ENCODE data around the gene BCAR1.

BCAR1 gene

DNA sequence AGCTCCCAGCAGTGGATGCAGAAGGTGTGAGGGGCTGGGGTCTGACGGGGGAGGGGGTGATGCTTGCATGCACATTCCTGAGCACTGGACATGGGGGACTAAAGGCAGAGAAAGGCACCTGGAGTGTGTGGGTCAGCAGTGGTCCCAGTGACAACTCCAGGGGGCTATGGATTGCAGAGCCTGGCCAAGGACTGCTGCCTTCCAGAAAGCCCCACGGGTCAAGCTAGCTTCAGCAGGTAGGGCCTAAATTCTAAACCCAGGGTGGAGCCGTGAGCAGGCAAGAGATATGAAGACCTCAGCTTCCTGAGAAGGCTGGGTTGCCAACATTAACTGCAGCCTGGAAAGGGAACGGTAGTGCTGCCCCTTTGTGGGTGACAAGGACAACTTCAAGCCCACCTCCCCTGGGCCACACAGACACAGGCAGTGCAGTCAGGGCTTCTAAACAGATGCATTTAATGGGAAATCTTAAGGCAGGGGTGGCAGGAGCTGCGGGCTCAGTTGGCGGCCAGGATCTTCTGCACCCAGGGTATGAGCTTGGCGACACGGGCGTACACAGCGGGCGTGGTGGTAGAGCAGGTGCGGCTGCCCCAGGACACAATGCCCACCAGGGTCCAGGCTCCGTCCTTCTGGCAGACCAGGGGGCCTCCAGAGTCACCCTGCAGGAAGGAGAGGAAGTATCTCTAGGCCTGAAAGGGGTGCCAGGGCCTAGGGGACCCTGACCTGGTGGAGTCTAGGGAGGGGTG, 47.6 kb downstream of the BCAR1 start:
- no peak for DNase-seq (ENCODE audit: low spot score)

DNA sequence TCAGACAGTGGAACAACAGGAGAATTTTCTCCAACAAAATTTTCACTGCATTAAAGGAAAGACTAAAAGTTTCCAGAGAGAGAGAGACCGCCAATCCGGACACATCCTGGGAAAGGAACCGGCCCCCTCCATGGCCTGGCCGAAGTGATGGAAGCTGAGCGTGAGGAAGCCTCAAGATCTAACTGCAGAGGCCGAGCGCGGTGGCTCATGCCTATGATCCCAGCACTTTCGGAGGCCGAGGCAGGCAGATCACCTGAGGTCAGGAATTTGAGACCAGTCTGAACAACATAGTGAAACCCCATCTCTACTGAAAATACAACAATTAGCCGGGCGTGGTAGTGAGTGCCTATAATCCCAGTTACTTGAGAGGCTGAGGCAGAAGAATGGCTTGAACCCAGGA, 48.3 kb downstream of the BCAR1 start:
- no peak for DNase-seq (ENCODE audit: low spot score)

DNA sequence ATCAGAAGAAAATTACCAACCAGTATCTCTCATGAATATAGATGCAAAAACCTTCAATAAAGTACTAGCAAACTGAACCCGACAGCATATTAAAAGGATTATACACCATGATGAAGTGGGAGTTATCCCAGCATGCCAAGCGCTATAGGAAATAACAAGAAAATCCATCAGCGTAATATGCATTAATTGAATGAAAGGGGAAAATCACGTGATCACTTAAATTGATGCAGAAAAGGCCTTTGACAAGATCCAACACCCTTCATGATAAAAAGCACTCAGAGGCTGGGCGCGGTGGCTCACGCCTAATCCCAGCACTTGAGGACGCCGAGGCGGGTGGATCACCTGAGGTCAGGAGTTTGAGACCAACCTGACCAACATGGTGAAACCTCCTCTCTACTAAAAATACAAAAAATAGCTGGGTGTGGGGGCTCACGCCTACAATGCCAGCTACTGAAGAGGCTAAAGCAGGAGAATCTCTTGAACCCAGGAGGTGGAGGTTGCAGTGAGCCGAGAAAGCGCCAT, 49.3 kb downstream of the BCAR1 start:
- DNase-seq (ENCODE audit: low spot score), result no peak

DNA sequence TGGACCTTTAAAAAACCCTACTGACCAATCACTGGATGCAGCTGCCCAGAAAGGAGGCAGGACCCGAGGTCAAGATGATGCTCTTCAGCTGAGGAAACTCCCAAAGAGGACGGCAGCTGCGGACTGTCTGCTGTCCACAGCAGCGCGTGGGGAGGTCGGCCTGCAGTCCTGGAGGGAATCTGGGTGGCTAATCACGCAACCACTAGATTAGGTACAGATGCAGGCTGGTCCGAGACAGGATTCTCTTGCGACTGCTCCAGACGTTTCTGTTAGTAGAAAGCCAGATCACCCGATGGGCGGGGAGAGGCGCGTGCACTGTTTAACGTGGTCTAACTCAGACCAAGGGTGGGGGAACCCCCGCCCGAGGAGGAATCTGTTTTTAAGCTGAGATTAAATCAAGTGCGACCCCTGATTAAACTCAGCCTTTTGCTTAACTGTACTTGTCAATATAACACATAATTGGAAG, 53.3 kb downstream of the BCAR1 start:
- no peak for DNase-seq (ENCODE audit: low spot score)

DNA sequence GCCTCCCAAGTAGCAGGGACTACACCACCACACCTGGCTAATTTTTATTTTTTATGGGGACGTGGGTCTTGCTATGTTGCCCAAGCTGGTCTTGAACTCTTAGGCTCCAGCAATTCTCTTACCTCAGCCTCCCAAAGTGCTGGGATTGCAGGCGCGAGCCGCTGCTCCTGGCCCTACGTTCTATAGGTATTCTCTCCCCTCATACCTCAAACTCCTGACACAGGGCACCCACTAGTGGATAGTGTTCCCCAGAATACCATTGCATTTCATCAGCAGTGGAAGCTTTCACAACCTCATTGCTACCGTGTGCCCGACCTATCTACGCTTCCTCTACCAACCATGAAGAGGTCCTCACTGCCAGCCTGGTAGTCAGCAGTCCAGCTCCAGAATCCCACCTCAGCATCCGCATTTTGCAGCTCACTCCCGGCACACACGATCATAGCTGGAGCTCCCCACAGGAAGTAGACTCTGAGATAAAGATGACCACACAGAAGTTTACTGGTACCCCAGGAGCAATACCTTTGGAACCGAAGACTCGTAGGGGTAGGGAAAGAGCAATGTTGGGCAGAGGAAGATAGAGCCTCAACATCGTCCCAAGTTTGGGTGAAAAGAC, 53.8 kb downstream of the BCAR1 start:
- DNase-seq (ENCODE audit: low spot score), result no peak

DNA sequence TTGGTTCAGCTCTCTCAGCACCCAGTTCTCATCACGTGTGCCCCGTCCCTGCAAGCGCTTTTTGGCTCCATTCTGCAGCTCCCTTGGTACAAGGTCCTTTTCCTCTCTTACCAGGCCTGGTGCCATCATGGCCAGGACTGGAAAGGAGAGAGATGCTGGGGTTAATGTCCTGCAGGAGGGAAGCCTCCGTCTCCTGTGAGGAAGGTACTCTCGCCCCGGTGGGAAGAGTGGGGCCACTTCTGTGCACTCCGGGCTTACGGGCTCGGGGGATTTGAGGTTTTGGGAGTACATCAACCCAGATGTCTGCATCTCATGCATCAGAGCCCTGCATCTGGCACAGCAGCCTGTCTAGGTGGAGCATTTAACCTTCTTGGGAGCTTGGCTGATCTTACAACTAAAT, 54.6 kb downstream of the BCAR1 start:
- no peak for DNase-seq (ENCODE audit: low spot score)

DNA sequence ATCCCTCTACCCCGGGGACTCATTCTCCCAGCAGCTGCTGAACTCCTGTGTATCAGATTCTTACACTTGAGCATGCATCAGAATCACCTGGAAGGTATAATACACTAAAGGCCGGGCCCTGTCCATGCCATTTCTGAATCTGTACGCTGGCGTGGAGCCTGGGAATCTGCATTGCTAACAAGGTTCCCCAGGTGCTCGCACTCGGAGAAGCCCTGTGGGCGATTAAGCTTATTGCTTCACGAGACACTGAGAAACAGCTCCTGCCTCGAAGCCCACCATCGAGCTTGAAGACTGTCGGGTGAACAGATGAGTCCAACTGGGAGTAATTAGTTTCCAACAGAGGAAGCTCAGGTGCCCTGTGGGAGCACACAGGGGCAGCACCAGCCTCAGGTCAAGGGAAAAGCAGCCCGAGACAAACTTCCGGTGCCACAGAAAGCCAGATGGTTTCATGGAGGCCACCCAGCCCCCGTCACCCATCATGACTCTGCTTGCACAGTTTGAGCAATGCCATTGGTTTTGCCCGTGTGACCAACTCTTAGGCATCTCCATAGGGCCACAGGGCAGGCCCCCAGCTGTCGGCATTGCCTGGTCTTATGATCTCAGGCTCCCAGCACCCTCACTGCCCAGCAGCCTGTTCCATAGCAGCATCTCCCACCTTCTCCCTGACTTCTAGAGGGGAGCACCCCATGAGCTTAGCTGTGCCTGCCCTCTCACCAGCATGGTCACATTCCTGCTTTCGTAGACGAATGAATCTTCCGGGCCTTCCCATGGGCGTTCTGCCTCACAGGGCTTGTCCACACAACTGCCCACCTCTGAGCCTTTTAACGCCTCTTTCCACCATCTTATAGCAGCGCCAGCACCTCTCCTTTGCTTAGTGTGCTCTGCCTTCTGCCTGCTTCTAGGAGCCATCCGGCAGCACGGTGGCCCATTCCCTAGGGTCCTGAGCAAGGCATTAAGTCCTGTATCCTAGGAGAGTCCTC, 55.3 kb downstream of the BCAR1 start:
- DNase-seq (ENCODE audit: low spot score), result no peak

DNA sequence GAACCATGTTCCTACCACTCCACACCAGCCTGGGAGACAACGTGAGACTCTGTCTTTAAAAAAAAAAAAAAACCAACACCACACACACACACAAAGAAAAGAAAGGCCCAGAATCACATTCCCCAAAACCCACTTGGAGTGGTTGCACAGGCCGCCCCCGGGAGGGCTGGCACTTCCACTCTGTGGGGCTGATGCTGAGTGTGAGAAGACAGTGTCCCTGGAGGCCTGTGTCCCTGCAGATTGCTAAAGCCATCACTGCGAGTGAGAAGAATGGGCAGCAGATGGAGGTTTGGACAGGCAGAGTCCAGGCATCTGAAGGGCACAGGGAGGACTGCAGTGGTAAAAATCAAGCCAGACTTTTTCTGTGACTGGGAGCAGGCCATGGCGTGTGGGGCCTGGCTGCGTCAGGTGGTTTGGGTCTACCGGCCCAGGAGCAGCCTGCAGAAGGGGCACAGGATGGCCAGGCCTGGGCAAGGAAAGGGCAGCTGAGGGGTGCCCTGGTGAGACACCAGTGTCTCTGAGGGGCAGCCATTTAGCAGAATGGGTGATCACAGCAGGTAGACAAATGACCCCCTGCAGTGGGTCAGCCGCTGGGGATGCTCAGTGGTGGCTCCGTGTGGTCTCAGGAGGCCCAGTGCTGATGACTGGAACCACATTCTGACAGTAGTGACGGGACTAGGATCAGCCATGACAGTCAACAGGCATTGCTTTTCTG, 57.5 kb downstream of the BCAR1 start:
- no peak for DNase-seq (ENCODE audit: low spot score)

DNA sequence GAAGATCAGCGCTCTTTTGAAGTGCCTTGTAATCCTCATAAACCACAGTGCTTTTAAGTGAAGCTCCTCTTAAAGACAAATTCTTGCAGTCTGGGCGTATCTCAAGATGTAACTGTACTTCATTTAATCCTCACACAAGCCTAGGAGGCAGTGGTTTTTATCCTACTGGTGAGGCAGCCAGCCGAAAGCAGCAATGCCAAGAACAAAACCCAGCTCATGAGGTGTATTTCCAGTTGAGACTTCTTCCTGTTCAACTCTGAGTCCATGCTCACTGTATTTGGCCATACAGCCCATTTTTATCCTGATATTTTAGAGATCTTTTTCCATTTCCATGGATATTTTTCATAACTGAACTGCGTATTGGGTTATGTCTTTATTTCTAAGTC, 58.2 kb downstream of the BCAR1 start:
- no peak for DNase-seq (ENCODE audit: low spot score)

DNA sequence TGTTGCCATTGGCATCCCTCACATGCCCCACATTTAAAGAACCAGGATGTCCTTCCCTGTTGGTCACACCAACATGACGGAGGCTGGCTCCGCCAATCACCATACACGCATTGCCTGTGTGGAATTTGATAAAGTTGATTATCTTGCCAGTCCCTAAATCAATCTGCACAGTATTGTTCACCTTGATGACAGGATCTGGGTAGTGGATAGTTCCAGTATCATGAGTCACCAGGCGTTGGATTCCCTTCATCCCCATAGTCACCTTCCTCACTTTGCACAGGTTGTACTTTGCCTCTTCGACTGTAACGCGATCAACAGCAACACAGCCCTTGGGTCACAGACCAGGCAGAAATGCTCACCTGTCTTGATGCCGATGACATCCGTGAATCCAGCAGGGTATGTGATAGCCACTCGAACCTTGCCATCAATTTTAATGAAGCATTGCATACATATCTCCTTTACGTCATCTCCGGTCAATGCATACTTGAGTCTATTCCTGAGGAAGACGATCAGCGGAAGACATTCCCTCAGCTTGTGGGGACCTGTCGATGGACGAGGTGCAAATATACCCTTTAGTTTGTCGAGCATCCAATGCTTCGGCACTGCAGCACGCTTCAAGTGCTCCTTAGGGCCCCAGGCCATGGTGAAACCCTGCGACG, 58.7 kb downstream of the BCAR1 start:
- DNase-seq (ENCODE audit: low spot score), result no peak

DNA sequence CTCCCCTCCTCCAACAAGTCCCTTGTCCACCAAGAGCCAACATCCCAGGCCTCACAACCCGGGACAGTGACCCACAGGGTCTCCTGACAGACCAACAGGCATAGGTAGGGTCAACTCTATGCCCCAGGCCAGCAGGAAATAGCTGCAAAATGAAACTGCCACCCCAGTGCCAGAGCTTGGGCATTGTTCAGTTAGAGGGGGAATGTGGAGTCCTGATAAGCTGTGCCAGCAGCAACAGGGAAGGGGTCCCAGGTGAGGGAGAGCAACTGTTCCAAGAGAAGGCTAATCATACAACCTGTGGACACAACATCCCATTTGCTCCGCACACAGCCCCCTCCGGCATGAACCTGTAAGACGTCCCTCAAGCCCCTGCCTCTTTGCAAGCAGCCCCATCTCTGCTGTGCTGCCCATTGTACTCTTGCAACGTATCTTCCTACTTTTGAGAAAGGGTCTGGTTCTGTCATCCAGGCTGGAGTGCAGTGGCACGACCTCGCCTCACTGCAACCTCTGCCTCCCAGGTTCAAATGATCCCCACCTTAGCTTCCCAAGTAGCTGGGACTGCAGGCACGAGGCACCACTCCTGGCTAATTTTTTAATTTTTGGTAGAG, 61.7 kb downstream of the BCAR1 start:
- no peak for DNase-seq (ENCODE audit: low spot score)

DNA sequence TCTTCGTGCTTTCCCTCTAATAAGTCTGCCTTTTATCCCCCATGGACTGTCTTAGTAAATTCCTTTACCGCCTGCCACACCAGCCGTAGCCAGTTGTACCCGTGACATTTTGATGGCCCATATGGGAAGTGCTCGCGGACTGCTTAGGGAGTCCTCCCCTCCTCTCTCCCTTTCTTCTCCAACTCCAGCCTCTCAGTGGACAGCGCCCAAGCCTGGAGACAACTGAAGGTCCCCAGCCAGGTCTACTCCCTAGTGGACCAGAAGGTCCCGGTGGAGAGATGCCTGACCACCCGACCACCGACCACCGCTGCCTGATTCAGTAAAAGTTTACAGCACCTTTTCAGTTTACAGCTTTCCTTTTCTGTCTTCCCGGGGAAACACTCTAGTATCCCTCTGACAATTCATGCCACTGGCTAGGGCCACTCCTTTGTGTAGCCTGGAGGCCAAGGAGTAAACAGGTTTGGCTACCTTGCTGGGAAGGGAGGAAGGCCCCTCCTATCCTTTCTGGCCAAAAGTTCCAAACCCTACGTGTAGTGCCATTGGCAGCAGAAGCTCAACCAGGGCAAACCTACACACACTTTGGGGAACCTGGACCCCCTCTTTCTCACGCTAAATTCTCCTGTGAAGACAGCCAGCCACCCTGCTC, 62.5 kb downstream of the BCAR1 start:
- DNase-seq (ENCODE audit: low spot score), result no peak

DNA sequence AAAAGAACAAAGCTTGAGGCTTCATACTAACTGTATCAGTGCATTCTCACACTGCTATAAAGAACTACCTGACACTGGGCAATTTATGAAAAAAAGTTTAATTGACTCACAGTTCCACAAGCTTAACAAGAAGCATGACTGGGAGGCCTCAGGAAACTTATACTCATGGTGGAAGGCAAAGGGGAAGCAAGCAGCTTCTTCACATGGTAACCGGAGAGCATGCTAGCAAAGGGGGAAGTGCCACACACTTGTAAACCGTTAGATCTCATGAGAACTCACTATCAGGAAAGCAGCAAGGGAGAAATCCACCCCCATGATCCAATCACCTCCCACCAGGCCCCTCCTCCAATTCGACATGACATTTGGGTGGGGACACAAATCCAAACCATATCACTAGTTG, 69.8 kb downstream of the BCAR1 start:
- no peak for DNase-seq (ENCODE audit: low spot score)

DNA sequence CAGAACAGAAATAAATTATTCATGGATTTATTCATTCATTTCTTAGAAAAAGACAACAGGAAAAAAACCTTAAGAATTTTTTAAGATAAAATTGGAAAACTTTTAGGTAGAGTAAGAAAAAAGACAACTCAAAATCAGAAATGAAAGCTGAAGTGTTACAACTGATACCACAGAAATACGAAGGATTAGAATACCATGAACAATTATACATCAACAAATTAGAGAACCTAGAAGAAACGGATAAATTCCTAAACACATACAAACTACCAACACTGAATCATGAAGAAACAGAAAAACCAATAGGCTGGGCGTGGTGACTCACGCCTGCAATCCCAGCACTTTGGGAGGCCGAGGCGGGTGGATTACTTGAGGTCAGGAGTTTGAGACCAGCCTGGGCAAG, 72.2 kb downstream of the BCAR1 start:
- DNase-seq (ENCODE audit: low spot score), result no peak
